ENCODE measurements around the gene SART3. TPM values are rescaled to one million over a fixed set of nuclear protein-coding genes. Genes with fewer than 3 reads are reported as not detected.
"Not testable (repeated sequence)": the region's sequence is repeated elsewhere in the genome, so short reads cannot be mapped to it uniquely, and the experiment has no call there.

The SART3 gene
- total RNA-seq, 4 donors from 2014 or later: 37.7 to 87.8 (median 60.4) TPM

- TF ChIP-seq CTCF (IDR thresholded peaks at IDR 0.05): no peak
- DNase-seq (ENCODE audit: low spot score): no peak
- no peak for ATAC-seq (ENCODE audit: low FRiP score)
Measured at GRCh38 chr12:108578264-108578663, 17.3 kb upstream of the SART3 start.

- TF ChIP-seq CTCF (IDR thresholded peaks at IDR 0.05): no peak
- ATAC-seq (ENCODE audit: low FRiP score) (no peak), DNase-seq (ENCODE audit: low spot score) (no peak)
Measured at GRCh38 chr12:108577458-108577857, 16.5 kb upstream of the SART3 start.

GRCh38 chr12:108576660-108577234 is 15.8 kb upstream of the SART3 start:
- ATAC-seq (ENCODE audit: low FRiP score) (no peak), DNase-seq (ENCODE audit: low spot score) (no peak)
- no peak for TF ChIP-seq CTCF (IDR thresholded peaks at IDR 0.05)

GRCh38 chr12:108575199-108575912 is 14.4 kb upstream of the SART3 start:
- no peak for TF ChIP-seq CTCF (IDR thresholded peaks at IDR 0.05)
- DNase-seq (ENCODE audit: low spot score): no peak
- no peak for ATAC-seq (ENCODE audit: low FRiP score)

GRCh38 chr12:108574276-108574675 is 13.3 kb upstream of the SART3 start:
- DNase-seq (ENCODE audit: low spot score): not testable (repeated sequence)

GRCh38 chr12:108573317-108573716 is 12.3 kb upstream of the SART3 start:
- DNase-seq (ENCODE audit: low spot score): no peak
- no peak for ATAC-seq (ENCODE audit: low FRiP score)
- TF ChIP-seq CTCF (IDR thresholded peaks at IDR 0.05): no peak

More at GRCh38 chr12:108574276-108574675, 13.3 kb upstream of the SART3 start:
- not testable (repeated sequence) for ATAC-seq (ENCODE audit: low FRiP score)

- ATAC-seq (ENCODE audit: low FRiP score): no peak
- no peak for DNase-seq (ENCODE audit: low spot score)
- no peak for TF ChIP-seq CTCF (IDR thresholded peaks at IDR 0.05)
Measured at GRCh38 chr12:108572166-108572790, 11.3 kb upstream of the SART3 start.
